ENCODE data around the gene TSPAN16.
"Not testable (repeated sequence)": the region's sequence is repeated elsewhere in the genome, so short reads cannot be mapped to it uniquely, and the experiment has no call there.

TSPAN16 gene

GRCh38 chr19:11295180-11295579 is 780 bp upstream of the TSPAN16 start:
- DNase-seq: no peak
- intact Hi-C loops (cut with DNase I): loop anchor here (10.0 kb wide), 2 partner anchors 50 to 190 kb away; partner anchors contain the start of genes CCDC159, ELAVL3 and TMEM205

GRCh38 chr19:11296264-11296663 is 304 bp downstream of the TSPAN16 start:
- DNase-seq: peak in 31 of 42 donors; percentile 17 to 79 (median 38)
- intact Hi-C loops (cut with DNase I): loop anchor here (10.0 kb wide), 2 partner anchors 49 to 189 kb away; partner anchors contain the start of genes CCDC159, ELAVL3 and TMEM205

- DNase-seq: peak in 6 of 42 donors; percentile 22 to 71 (median 33)
- intact Hi-C loops (cut with DNase I): loop anchor here (10.0 kb wide), 2 partner anchors 45 to 185 kb away; partner anchors contain the start of genes CCDC159, ELAVL3 and TMEM205
Measured at GRCh38 chr19:11299946-11300810, 4.2 kb downstream of the TSPAN16 start.

- intact Hi-C loops (cut with DNase I): no loop called here
- DNase-seq: peak in 39 of 42 donors; percentile 20 to 82 (median 55)
Measured at GRCh38 chr19:11300811-11301120, 4.8 kb downstream of the TSPAN16 start.

GRCh38 chr19:11304936-11305335 is 9.0 kb downstream of the TSPAN16 start:
- intact Hi-C loops (cut with DNase I): no loop called here
- DNase-seq: peak in 11 of 42 donors; percentile 21 to 66 (median 38)

GRCh38 chr19:11306337-11306736 is 10.4 kb downstream of the TSPAN16 start:
- intact Hi-C loops (cut with DNase I): no loop called here
- no peak for DNase-seq

- DNase-seq; intact Hi-C loops (cut with DNase I): not testable (repeated sequence)
Measured at GRCh38 chr19:11320278-11320995, 24.5 kb downstream of the TSPAN16 start.

GRCh38 chr19:11321191-11322126 is 25.5 kb downstream of the TSPAN16 start:
- DNase-seq: no peak
- intact Hi-C loops (cut with DNase I): no loop called here

GRCh38 chr19:11322269-11323024 is 26.5 kb downstream of the TSPAN16 start:
- DNase-seq: no peak
- intact Hi-C loops (cut with DNase I): no loop called here

- intact Hi-C loops (cut with DNase I): no loop called here
- DNase-seq: no peak
Measured at GRCh38 chr19:11323601-11324078, 27.7 kb downstream of the TSPAN16 start.

- peak; percentile 22 to 85 (median 60) for DNase-seq
- intact Hi-C loops (cut with DNase I): no loop called here
Measured at GRCh38 chr19:11324079-11324661, 28.2 kb downstream of the TSPAN16 start.

- DNase-seq: no peak
- intact Hi-C loops (cut with DNase I): no loop called here
Measured at GRCh38 chr19:11324748-11325389, 28.9 kb downstream of the TSPAN16 start.

GRCh38 chr19:11325544-11325943 is 29.6 kb downstream of the TSPAN16 start:
- intact Hi-C loops (cut with DNase I): no loop called here
- DNase-seq: no peak

GRCh38 chr19:11330127-11330526 is 34.2 kb downstream of the TSPAN16 start:
- intact Hi-C loops (cut with DNase I): no loop called here

GRCh38 chr19:11331502-11331901 is 35.5 kb downstream of the TSPAN16 start:
- DNase-seq: no peak
- intact Hi-C loops (cut with DNase I): no loop called here

More at GRCh38 chr19:11330127-11330526, 34.2 kb downstream of the TSPAN16 start:
- no peak for DNase-seq

GRCh38 chr19:11332822-11333221 is 36.9 kb downstream of the TSPAN16 start:
- intact Hi-C loops (cut with DNase I): no loop called here
- DNase-seq: no peak

GRCh38 chr19:11333838-11334237 is 37.9 kb downstream of the TSPAN16 start:
- DNase-seq; intact Hi-C loops (cut with DNase I): not testable (repeated sequence)

Data from head of caudate nucleus (tissue), 42 donors.